ENCODE data around the gene C14orf180. TPM values are rescaled to one million over a fixed set of nuclear protein-coding genes. Genes with fewer than 3 reads are reported as not detected.

The C14orf180 gene
- total and polyA plus RNA-seq, 2 of the 8 experiments (the other 6 are each of a cell fraction or from before 2014, with no cell fraction given): not detected

DNA sequence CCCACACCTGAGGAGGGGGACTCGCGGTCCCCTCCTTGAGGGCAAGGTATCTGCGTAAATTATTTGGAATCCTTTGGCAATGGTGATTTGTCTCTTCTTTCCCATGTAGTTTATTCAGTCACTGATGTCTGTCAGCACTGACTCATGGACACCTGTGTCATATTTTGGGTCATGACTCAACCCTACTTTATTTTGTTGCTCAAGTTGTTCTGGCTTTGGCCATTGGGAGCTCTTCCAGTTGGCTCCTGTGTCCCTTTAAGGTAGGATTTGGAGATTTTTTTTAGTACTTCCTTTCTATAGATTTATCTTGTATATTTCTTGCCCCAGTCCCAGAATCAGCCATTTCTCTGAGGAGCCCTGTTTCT lies 47.4 kb upstream of the C14orf180 start (continued):
- no peak for TF ChIP-seq RNF2 (IDR thresholded peaks at IDR 0.05; ENCODE audit: borderline replicate concordance, low read depth, low read length, missing control alignments, poor library complexity, severe bottlenecking)
- no peak for TF ChIP-seq FOSL1 (IDR thresholded peaks at IDR 0.05; ENCODE audit: insufficient read depth, low read depth, low read length)
- TF ChIP-seq JUN (IDR thresholded peaks at IDR 0.05; ENCODE audit: low read depth, low read length): no peak
